ENCODE data around the gene ZNF683.
"Not testable (repeated sequence)": the region's sequence is repeated elsewhere in the genome, so short reads cannot be mapped to it uniquely, and the experiment has no call there.

ZNF683 gene

GRCh38 chr1:26384076-26384475 is 11.5 kb upstream of the ZNF683 start:
- DNase-seq, result no peak

GRCh38 chr1:26378879-26379251 is 6.3 kb upstream of the ZNF683 start:
- no peak for DNase-seq

GRCh38 chr1:26378088-26378878 is 5.7 kb upstream of the ZNF683 start:
- no peak for DNase-seq

GRCh38 chr1:26376050-26376449 is 3.5 kb upstream of the ZNF683 start:
- DNase-seq, result no peak

GRCh38 chr1:26375081-26375480 is 2.5 kb upstream of the ZNF683 start:
- no peak for DNase-seq

- DNase-seq, result not testable (repeated sequence)
Measured at GRCh38 chr1:26374361-26374760, 1.8 kb upstream of the ZNF683 start.

GRCh38 chr1:26373789-26374188 is 1.2 kb upstream of the ZNF683 start:
- no peak for DNase-seq

GRCh38 chr1:26373281-26373680 is 731 bp upstream of the ZNF683 start:
- DNase-seq, result no peak

GRCh38 chr1:26372039-26372438 is 511 bp downstream of the ZNF683 start:
- no peak for DNase-seq

GRCh38 chr1:26370591-26371382 is 1.8 kb downstream of the ZNF683 start:
- no peak for DNase-seq

GRCh38 chr1:26368486-26368885 is 4.1 kb downstream of the ZNF683 start:
- DNase-seq, result no peak

GRCh38 chr1:26368006-26368405 is 4.5 kb downstream of the ZNF683 start:
- no peak for DNase-seq

- DNase-seq, result no peak
Measured at GRCh38 chr1:26367441-26367840, 5.1 kb downstream of the ZNF683 start.

GRCh38 chr1:26364956-26365355 is 7.6 kb downstream of the ZNF683 start:
- DNase-seq, result no peak

GRCh38 chr1:26363549-26364448 is 8.8 kb downstream of the ZNF683 start:
- peak; percentile 12 for DNase-seq

- no peak for DNase-seq
Measured at GRCh38 chr1:26362331-26362730, 10.2 kb downstream of the ZNF683 start.

GRCh38 chr1:26361605-26362122 is 10.9 kb downstream of the ZNF683 start:
- no peak for DNase-seq

- DNase-seq, result no peak
Measured at GRCh38 chr1:26360807-26361604, 11.5 kb downstream of the ZNF683 start.

- no peak for DNase-seq
Measured at GRCh38 chr1:26359981-26360806, 12.4 kb downstream of the ZNF683 start.

- DNase-seq, result no peak
Measured at GRCh38 chr1:26358411-26359384, 13.9 kb downstream of the ZNF683 start.
